ENCODE measurements around the gene OSBPL2. TPM values are rescaled to one million over a fixed set of nuclear protein-coding genes. Genes with fewer than 3 reads are reported as not detected.

OSBPL2 gene
- total and polyA plus RNA-seq, 4 donors, result 9.9 to 19.7 (median 12.3) TPM

GRCh38 chr20:62323980-62324906, 85.9 kb downstream of the OSBPL2 start:
- Histone ChIP-seq H3K4me3 (ENCODE audit: low read depth in 1 of 3, low read length in 3 of 3) (no peak overlapping the region), H3K27me3 (ENCODE audit: control insufficient read depth in 4 of 4, insufficient read depth in 4 of 4, low read length in 3 of 4) (no peaks in the 10 kb centered on the region), H3K36me3 (ENCODE audit: control insufficient read depth in 4 of 4, insufficient read depth in 3 of 4, low read depth in 1 of 4, low read length in 3 of 4) (peaks cover 0 to 41% (median 10%) of the 10 kb centered on the region in 4 donors), H3K4me1 (ENCODE audit: control insufficient read depth in 4 of 4, insufficient read depth in 4 of 4, low read length in 3 of 4) (peaks cover 0 to 17% (median 4%) of the 10 kb centered on the region in 4 donors), H3K9ac (ENCODE audit: low read depth in 1 of 2, low read length in 2 of 2) (no peak overlapping the region), H3K9me3 (ENCODE audit: control insufficient read depth in 4 of 4, low read length in 3 of 4) (no peaks in the 10 kb centered on the region), H3K27ac (ENCODE audit: low read depth in 1 of 2, low read length in 2 of 2) (no peak overlapping the region)
- WGBS, result 74% methylated on average over 25 of the region's 25 CpGs
- TF ChIP-seq FOXA2 (IDR thresholded peaks at IDR 0.05) (no peak), RAD21 (IDR thresholded peaks at IDR 0.05) (no peak), TAF1 (conservative IDR thresholded peaks at IDR 0.05) (no peak), SP1 (IDR thresholded peaks at IDR 0.05) (no peak), NR2F2 (IDR thresholded peaks at IDR 0.05) (no peak), GABPA (IDR thresholded peaks at IDR 0.05 in 1 of 2, conservative IDR thresholded peaks at IDR 0.05 in 1 of 2) (no peak), YY1 (IDR thresholded peaks at IDR 0.05) (no peak), RXRA (IDR thresholded peaks at IDR 0.05) (no peak), HNF4G (IDR thresholded peaks at IDR 0.05) (no peak), FOXA1 (IDR thresholded peaks at IDR 0.05) (no peak)
- TF ChIP-seq, protein P1, sequence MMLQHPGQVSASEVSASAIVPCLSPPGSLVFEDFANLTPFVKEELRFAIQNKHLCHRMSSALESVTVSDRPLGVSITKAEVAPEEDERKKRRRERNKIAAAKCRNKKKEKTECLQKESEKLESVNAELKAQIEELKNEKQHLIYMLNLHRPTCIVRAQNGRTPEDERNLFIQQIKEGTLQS (IDR thresholded peaks at IDR 0.05), result no peak
- no peak for DNase-seq (ENCODE audit: low spot score)

DNA sequence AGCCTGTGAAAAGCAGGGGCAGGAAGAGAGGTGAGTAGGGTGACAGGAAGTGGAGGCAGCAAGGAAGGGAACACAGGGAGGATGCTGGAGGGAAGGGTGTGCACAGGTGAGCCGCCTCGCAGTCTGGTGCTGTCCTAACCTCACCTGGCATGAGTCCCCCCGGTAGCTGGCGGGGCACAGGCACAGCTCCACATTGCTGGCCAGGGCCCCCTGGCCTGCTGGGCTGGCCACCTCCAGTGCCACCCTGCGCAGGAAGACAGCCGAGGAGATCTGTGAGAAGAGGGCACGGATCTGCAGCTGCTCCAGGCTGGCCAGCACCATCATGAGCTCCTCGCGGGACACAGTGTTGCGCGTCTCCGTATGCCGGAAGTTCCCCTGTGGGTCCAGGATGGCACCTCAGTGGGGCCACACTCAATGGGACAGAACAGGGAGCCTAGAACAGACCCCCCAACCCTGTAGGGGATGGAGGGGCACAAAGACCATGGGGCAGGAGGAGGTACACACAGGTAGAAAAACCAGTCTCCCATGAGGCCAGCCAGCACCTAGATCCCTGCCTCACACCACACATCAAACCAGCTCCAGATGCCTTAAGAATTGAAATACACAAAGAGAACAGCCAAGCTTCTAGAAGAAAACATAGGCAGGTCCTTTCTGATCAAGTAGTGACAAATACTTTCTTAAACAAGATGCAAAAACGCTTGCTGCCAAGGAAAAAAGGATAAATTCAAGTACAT, 87.0 kb downstream of the OSBPL2 start:
- no peak overlapping the region for H3K4me3 ChIP-seq (ENCODE audit: low read depth in 1 of 3, low read length in 3 of 3)
- no peaks in the 10 kb centered on the region for H3K27me3 ChIP-seq (ENCODE audit: control insufficient read depth in 4 of 4, insufficient read depth in 4 of 4, low read length in 3 of 4)
- no peak overlapping the region for H3K27ac ChIP-seq (ENCODE audit: low read depth in 1 of 2, low read length in 2 of 2)
- H3K36me3 ChIP-seq (ENCODE audit: control insufficient read depth in 4 of 4, insufficient read depth in 3 of 4, low read depth in 1 of 4, low read length in 3 of 4), result peaks cover 0 to 47% (median 12%) of the 10 kb centered on the region in 4 donors
- TF ChIP-seq ZBTB33 (IDR thresholded peaks at IDR 0.05) (no peak), MAX (IDR thresholded peaks at IDR 0.05) (no peak), RAD21 (IDR thresholded peaks at IDR 0.05) (no peak), GABPA (IDR thresholded peaks at IDR 0.05 in 1 of 2, conservative IDR thresholded peaks at IDR 0.05 in 1 of 2) (no peak), HNF4A (conservative IDR thresholded peaks at IDR 0.05) (no peak), YY1 (IDR thresholded peaks at IDR 0.05) (no peak), FOXA1 (IDR thresholded peaks at IDR 0.05) (no peak), SP1 (IDR thresholded peaks at IDR 0.05) (no peak), NR2F2 (IDR thresholded peaks at IDR 0.05) (no peak), EGR1 (IDR thresholded peaks at IDR 0.05; ENCODE audit: low read depth in 2 of 2) (no peak), RXRA (IDR thresholded peaks at IDR 0.05) (no peak), FOXA2 (IDR thresholded peaks at IDR 0.05) (no peak)
- TF ChIP-seq, protein P1 (IDR thresholded peaks at IDR 0.05), result no peak
- TF ChIP-seq, protein P2, sequence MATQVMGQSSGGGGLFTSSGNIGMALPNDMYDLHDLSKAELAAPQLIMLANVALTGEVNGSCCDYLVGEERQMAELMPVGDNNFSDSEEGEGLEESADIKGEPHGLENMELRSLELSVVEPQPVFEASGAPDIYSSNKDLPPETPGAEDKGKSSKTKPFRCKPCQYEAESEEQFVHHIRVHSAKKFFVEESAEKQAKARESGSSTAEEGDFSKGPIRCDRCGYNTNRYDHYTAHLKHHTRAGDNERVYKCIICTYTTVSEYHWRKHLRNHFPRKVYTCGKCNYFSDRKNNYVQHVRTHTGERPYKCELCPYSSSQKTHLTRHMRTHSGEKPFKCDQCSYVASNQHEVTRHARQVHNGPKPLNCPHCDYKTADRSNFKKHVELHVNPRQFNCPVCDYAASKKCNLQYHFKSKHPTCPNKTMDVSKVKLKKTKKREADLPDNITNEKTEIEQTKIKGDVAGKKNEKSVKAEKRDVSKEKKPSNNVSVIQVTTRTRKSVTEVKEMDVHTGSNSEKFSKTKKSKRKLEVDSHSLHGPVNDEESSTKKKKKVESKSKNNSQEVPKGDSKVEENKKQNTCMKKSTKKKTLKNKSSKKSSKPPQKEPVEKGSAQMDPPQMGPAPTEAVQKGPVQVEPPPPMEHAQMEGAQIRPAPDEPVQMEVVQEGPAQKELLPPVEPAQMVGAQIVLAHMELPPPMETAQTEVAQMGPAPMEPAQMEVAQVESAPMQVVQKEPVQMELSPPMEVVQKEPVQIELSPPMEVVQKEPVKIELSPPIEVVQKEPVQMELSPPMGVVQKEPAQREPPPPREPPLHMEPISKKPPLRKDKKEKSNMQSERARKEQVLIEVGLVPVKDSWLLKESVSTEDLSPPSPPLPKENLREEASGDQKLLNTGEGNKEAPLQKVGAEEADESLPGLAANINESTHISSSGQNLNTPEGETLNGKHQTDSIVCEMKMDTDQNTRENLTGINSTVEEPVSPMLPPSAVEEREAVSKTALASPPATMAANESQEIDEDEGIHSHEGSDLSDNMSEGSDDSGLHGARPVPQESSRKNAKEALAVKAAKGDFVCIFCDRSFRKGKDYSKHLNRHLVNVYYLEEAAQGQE (IDR thresholded peaks at IDR 0.05), result no peak
- TF ChIP-seq, protein P3, sequence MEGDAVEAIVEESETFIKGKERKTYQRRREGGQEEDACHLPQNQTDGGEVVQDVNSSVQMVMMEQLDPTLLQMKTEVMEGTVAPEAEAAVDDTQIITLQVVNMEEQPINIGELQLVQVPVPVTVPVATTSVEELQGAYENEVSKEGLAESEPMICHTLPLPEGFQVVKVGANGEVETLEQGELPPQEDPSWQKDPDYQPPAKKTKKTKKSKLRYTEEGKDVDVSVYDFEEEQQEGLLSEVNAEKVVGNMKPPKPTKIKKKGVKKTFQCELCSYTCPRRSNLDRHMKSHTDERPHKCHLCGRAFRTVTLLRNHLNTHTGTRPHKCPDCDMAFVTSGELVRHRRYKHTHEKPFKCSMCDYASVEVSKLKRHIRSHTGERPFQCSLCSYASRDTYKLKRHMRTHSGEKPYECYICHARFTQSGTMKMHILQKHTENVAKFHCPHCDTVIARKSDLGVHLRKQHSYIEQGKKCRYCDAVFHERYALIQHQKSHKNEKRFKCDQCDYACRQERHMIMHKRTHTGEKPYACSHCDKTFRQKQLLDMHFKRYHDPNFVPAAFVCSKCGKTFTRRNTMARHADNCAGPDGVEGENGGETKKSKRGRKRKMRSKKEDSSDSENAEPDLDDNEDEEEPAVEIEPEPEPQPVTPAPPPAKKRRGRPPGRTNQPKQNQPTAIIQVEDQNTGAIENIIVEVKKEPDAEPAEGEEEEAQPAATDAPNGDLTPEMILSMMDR (IDR thresholded peaks at IDR 0.05; ENCODE audit: low read depth, low read length, missing input control), result no peak
- H3K9ac ChIP-seq (ENCODE audit: low read depth in 1 of 2, low read length in 2 of 2), result no peak overlapping the region
- H3K4me1 ChIP-seq (ENCODE audit: control insufficient read depth in 4 of 4, insufficient read depth in 4 of 4, low read length in 3 of 4), result peaks cover 0 to 16% (median 4%) of the 10 kb centered on the region in 4 donors
- 92% methylated on average over 14 of the region's 14 CpGs for WGBS
- no peaks in the 10 kb centered on the region for H3K9me3 ChIP-seq (ENCODE audit: control insufficient read depth in 4 of 4, low read length in 3 of 4)
- no peak for DNase-seq (ENCODE audit: low spot score)

All from liver (tissue), 9 donors.